ENCODE measurements around the gene GAD1.

Gene GAD1

GRCh38 chr2:170846314-170846713 is 29.6 kb downstream of the GAD1 start:
- no peak for DNase-seq

GRCh38 chr2:170847716-170848115 is 31.0 kb downstream of the GAD1 start:
- DNase-seq: no peak

GRCh38 chr2:170848587-170848986 is 31.9 kb downstream of the GAD1 start:
- DNase-seq: no peak

- DNase-seq: no peak
Observed at GRCh38 chr2:170850251-170850650, 33.6 kb downstream of the GAD1 start.

GRCh38 chr2:170851635-170852034 is 34.9 kb downstream of the GAD1 start:
- no peak for DNase-seq

GRCh38 chr2:170856066-170856465 is 39.4 kb downstream of the GAD1 start:
- DNase-seq: no peak

- no peak for DNase-seq
Observed at GRCh38 chr2:170862286-170862902, 45.7 kb downstream of the GAD1 start.

GRCh38 chr2:170863087-170863486 is 46.4 kb downstream of the GAD1 start:
- DNase-seq: no peak

- DNase-seq: no peak
Observed at GRCh38 chr2:170869036-170869435, 52.3 kb downstream of the GAD1 start.

GRCh38 chr2:170869461-170869860 is 52.8 kb downstream of the GAD1 start:
- no peak for DNase-seq

GRCh38 chr2:170873035-170873692 is 56.5 kb downstream of the GAD1 start:
- peak; percentile 78 for DNase-seq

GRCh38 chr2:170878066-170878465 is 61.4 kb downstream of the GAD1 start:
- no peak for DNase-seq

- DNase-seq: no peak
Observed at GRCh38 chr2:170878505-170878904, 61.8 kb downstream of the GAD1 start.

- no peak for DNase-seq
Observed at GRCh38 chr2:170881840-170882239, 65.2 kb downstream of the GAD1 start.

- DNase-seq: no peak
Observed at GRCh38 chr2:170882758-170883157, 66.1 kb downstream of the GAD1 start.

GRCh38 chr2:170883683-170884082 is 67.0 kb downstream of the GAD1 start:
- DNase-seq: no peak

- no peak for DNase-seq
Observed at GRCh38 chr2:170885130-170885791, 68.6 kb downstream of the GAD1 start.

- no peak for DNase-seq
Observed at GRCh38 chr2:170886386-170886785, 69.7 kb downstream of the GAD1 start.

GRCh38 chr2:170887496-170887895 is 70.8 kb downstream of the GAD1 start:
- DNase-seq: no peak

- DNase-seq: no peak
Observed at GRCh38 chr2:170887896-170888295, 71.2 kb downstream of the GAD1 start.

- DNase-seq: no peak
Observed at GRCh38 chr2:170891893-170892292, 75.2 kb downstream of the GAD1 start.

- DNase-seq: no peak
Observed at GRCh38 chr2:170892391-170892951, 75.8 kb downstream of the GAD1 start.

- no peak for DNase-seq
Observed at GRCh38 chr2:170895023-170895757, 78.5 kb downstream of the GAD1 start.

All from right hindlimb (tissue), 1 donor.